Panc1 (cell line): ENCODE data around the gene OSBP2. TPM values are rescaled to one million over a fixed set of nuclear protein-coding genes. Genes with fewer than 3 reads are reported as not detected.

Source experiments
- ATAC-seq: fragments of 200-7000 bp; cut with Tn5 transposase; 2 replicates; pipeline ENCODE4 v1.9.1; 2020; ENCODE audit warnings: mild to moderate bottlenecking, moderate library complexity
- BruUV-seq: library from RNA; stranded (reverse); fragments of 400-500 nt; replicated peaks from 2 replicates; lab custom pipeline; 2021; lab: Mats Ljungman, UMichigan
- CTCF ChIA-PET: fragments of 300-600 bp; sonication (Branson Sonifier 250); formaldehyde crosslinking; loops from one replicate; lab custom pipeline; 2022; ENCODE audit warnings: antibody characterized with exemption; lab: Charles Lee
- POLR2A ChIA-PET: fragments of 300-600 bp; sonication (Branson Sonifier 250); formaldehyde crosslinking; loops from one replicate; lab custom pipeline; 2022; ENCODE audit warnings: antibody characterized with exemption; lab: Charles Lee
- DNase-seq: peaks from one replicate; pipeline ENCODE4 v3.0.0-alpha.2; 2010; ENCODE audit warnings: low read depth, low spot score
- H3K27ac ChIP-seq: 2 replicates; pipeline ENCODE4 v1.5.1; 2011; ENCODE audit warnings: mild to moderate bottlenecking, low read length, inconsistent platforms
- H3K27me3 ChIP-seq: fragments of 200-500 bp; sonication (Bioruptor generic); 2 replicates; pipeline ENCODE4 v1.6.0; 2014; ENCODE audit warnings: low read length, inconsistent platforms; ENCODE audit not compliant: control insufficient read depth, insufficient read depth
- H3K36me3 ChIP-seq: fragments of 200-500 bp; sonication (Bioruptor generic); 2 replicates; pipeline ENCODE4 v1.5.1; 2014; ENCODE audit warnings: inconsistent platforms, mild to moderate bottlenecking, low read length, moderate library complexity; ENCODE audit not compliant: control insufficient read depth, insufficient read depth
- H3K4me1 ChIP-seq: 2 replicates; pipeline ENCODE4 v1.5.1; 2011; ENCODE audit warnings: inconsistent platforms, mild to moderate bottlenecking, low read length, moderate library complexity; ENCODE audit not compliant: control insufficient read depth, insufficient read depth
- H3K4me3 ChIP-seq, 2 experiments: 2 replicates each; pipeline ENCODE4 v1.5.1; 2011 to 2012; ENCODE audit warnings: low read depth in 2 of 2, low read length in 2 of 2, mild to moderate bottlenecking in 2 of 2, inconsistent platforms in 1 of 2, moderate library complexity in 1 of 2
- H3K9me3 ChIP-seq: fragments of 200-500 bp; sonication (Bioruptor generic); 2 replicates; pipeline ENCODE4 v1.5.1; 2014; ENCODE audit warnings: low read depth, mild to moderate bottlenecking, inconsistent platforms, low read length, moderate library complexity; ENCODE audit not compliant: control insufficient read depth, insufficient read depth
- POLR2AphosphoS5 ChIP-seq: IDR thresholded peaks from 2 replicates; pipeline ENCODE4 v1.6.1; 2012; ENCODE audit warnings: mild to moderate bottlenecking, low read depth, low read length, moderate library complexity
- SIN3A ChIP-seq: IDR thresholded peaks from 2 replicates; pipeline ENCODE4 v1.6.1; 2012; ENCODE audit warnings: low read depth, mild to moderate bottlenecking, low read length, moderate library complexity, borderline replicate concordance; ENCODE audit not compliant: insufficient read depth
- TCF7L2 ChIP-seq: IDR thresholded peaks from 2 replicates; pipeline ENCODE4 v1.6.1; 2011; ENCODE audit warnings: mild to moderate bottlenecking, low read depth, low read length, inconsistent platforms
- in situ Hi-C: cut with HindIII; loops from 2 replicates; pipeline ENCODE4 v1.10.0; 2016; ENCODE audit warnings: low sequenced_read_pairs, low pct_unique_long_range_greater_than_20kb
- intact Hi-C: fragments of 100-400 bp; cut with micrococcal nuclease; formaldehyde crosslinking; loops from one replicate; pipeline ENCODE4 v1.10.0; 2022; ENCODE audit not compliant: unreplicated experiment
- total RNA-seq: library from RNA; stranded (reverse); gene quantifications from one replicate; pipeline ENCODE4 v1.2.1, GENCODE V29; 2021; ENCODE audit not compliant: unreplicated experiment
- TF ChIP-seq, protein P1 (sequence below): fragments of 450-650 bp; IDR thresholded peaks from 2 replicates; pipeline ENCODE4 v1.5.1; 2017; ENCODE audit warnings: mild to moderate bottlenecking
- TF ChIP-seq, protein P2 (sequence below), 2 experiments: IDR thresholded peaks; 2 replicates each; pipeline ENCODE4 v1.6.1; 2011 to 2012; ENCODE audit warnings: low read depth in 2 of 2, control low read depth in 1 of 2, low read length in 1 of 2, mild to moderate bottlenecking in 1 of 2, moderate library complexity in 1 of 2; ENCODE audit not compliant: insufficient read depth in 1 of 2

OSBP2 gene
- total RNA-seq, 1 experiment from 2014 or later: 4.7 TPM

DNA sequence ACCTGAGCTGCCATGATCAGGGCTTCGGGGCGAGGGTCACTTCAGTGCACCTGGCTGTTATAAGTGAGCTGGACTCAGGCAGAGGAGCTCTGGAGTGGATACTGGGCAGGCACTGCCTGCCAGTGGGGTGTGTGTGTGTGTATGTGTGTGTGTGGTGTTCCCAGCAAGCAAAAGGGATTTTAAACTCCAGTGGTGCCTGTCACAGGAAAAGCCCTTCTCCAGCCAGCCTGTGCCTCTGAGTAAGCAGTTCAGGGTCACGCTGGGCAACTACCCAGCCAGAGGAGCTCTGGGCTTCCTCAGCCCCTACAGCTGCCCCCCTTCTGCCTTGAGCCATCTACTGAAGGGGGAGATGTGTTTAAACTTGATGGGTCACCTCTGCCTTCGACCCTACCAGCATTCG lies 109.0 kb downstream of the OSBP2 start:
- ChIA-PET POLR2A (no interaction called here), CTCF (no interaction called here)
- TF ChIP-seq POLR2AphosphoS5: no peak
- TF ChIP-seq, protein P1, sequence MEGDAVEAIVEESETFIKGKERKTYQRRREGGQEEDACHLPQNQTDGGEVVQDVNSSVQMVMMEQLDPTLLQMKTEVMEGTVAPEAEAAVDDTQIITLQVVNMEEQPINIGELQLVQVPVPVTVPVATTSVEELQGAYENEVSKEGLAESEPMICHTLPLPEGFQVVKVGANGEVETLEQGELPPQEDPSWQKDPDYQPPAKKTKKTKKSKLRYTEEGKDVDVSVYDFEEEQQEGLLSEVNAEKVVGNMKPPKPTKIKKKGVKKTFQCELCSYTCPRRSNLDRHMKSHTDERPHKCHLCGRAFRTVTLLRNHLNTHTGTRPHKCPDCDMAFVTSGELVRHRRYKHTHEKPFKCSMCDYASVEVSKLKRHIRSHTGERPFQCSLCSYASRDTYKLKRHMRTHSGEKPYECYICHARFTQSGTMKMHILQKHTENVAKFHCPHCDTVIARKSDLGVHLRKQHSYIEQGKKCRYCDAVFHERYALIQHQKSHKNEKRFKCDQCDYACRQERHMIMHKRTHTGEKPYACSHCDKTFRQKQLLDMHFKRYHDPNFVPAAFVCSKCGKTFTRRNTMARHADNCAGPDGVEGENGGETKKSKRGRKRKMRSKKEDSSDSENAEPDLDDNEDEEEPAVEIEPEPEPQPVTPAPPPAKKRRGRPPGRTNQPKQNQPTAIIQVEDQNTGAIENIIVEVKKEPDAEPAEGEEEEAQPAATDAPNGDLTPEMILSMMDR: no peak
- TF ChIP-seq TCF7L2: no peak
- TF ChIP-seq, protein P2, sequence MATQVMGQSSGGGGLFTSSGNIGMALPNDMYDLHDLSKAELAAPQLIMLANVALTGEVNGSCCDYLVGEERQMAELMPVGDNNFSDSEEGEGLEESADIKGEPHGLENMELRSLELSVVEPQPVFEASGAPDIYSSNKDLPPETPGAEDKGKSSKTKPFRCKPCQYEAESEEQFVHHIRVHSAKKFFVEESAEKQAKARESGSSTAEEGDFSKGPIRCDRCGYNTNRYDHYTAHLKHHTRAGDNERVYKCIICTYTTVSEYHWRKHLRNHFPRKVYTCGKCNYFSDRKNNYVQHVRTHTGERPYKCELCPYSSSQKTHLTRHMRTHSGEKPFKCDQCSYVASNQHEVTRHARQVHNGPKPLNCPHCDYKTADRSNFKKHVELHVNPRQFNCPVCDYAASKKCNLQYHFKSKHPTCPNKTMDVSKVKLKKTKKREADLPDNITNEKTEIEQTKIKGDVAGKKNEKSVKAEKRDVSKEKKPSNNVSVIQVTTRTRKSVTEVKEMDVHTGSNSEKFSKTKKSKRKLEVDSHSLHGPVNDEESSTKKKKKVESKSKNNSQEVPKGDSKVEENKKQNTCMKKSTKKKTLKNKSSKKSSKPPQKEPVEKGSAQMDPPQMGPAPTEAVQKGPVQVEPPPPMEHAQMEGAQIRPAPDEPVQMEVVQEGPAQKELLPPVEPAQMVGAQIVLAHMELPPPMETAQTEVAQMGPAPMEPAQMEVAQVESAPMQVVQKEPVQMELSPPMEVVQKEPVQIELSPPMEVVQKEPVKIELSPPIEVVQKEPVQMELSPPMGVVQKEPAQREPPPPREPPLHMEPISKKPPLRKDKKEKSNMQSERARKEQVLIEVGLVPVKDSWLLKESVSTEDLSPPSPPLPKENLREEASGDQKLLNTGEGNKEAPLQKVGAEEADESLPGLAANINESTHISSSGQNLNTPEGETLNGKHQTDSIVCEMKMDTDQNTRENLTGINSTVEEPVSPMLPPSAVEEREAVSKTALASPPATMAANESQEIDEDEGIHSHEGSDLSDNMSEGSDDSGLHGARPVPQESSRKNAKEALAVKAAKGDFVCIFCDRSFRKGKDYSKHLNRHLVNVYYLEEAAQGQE (IDR thresholded peaks at IDR 0.05; ENCODE audit: insufficient read depth in 1 of 2, low read depth in 2 of 2, low read length in 1 of 2): no peak
- TF ChIP-seq SIN3A: no peak
- intact Hi-C loops (no loop called here), in situ Hi-C loops (no loop called here)
- Histone ChIP-seq H3K36me3 (no peaks in the 10 kb centered on the region), H3K4me3 (no peak overlapping the region), H3K4me1 (peaks cover 5% of the 10 kb centered on the region; the same call in 1 of the 2 replicates), H3K27me3 (peaks cover 2% of the 10 kb centered on the region; the same call in 1 of the 2 replicates), H3K27ac (no peak overlapping the region), H3K9me3 (no peaks in the 10 kb centered on the region)
- ATAC-seq (no peak), DNase-seq (no peak)
- no TSS peak for BruUV-seq

DNA sequence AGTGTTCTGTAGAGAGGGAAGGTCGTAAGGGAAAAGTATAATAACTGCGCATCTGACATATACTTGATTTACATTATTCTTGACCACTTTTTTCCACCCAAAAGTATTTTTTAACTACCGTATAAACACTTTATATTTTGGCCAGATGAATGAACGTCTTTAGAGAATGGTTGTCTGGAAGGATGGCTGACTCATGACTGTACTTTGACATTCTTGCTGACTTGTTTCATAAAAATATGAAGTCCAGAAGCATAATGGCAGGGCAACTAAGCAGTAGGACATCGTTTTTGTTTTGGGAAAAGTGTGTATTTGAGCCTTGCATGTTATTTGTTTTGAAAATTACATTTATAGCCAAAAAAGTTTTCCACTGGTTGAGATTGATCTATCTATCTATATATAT lies 110.0 kb downstream of the OSBP2 start:
- no peak overlapping the region for H3K27ac ChIP-seq
- TF ChIP-seq, protein P1: no peak
- no peak for TF ChIP-seq POLR2AphosphoS5
- TF ChIP-seq, protein P2 (IDR thresholded peaks at IDR 0.05; ENCODE audit: insufficient read depth in 1 of 2, low read depth in 2 of 2, low read length in 1 of 2): no peak
- no peak for TF ChIP-seq TCF7L2
- no peak for TF ChIP-seq SIN3A
- DNase-seq (no peak), ATAC-seq (no peak)
- peaks cover 5% of the 10 kb centered on the region; the same call in 1 of the 2 replicates for H3K4me1 ChIP-seq
- intact Hi-C loops: no loop called here
- H3K4me3 ChIP-seq: no peak overlapping the region
- POLR2A ChIA-PET: no interaction called here
- H3K9me3 ChIP-seq: no peaks in the 10 kb centered on the region
- CTCF ChIA-PET: no interaction called here
- no peaks in the 10 kb centered on the region for H3K36me3 ChIP-seq
- peaks cover 2% of the 10 kb centered on the region; the same call in 1 of the 2 replicates for H3K27me3 ChIP-seq
- BruUV-seq: no TSS peak
- in situ Hi-C loops: no loop called here
